GM21423 (cell line): ENCODE data around the gene FAH.
"Not testable (repeated sequence)": the region's sequence is repeated elsewhere in the genome, so short reads cannot be mapped to it uniquely, and the experiment has no call there.

Source experiments
- ATAC-seq: cut with Tn5 transposase; IDR thresholded peaks from one replicate; pipeline ENCODE4 v1.9.1; 2021; ENCODE audit warnings: mild to moderate bottlenecking, moderate library complexity; ENCODE audit not compliant: unreplicated experiment

Gene FAH

DNA sequence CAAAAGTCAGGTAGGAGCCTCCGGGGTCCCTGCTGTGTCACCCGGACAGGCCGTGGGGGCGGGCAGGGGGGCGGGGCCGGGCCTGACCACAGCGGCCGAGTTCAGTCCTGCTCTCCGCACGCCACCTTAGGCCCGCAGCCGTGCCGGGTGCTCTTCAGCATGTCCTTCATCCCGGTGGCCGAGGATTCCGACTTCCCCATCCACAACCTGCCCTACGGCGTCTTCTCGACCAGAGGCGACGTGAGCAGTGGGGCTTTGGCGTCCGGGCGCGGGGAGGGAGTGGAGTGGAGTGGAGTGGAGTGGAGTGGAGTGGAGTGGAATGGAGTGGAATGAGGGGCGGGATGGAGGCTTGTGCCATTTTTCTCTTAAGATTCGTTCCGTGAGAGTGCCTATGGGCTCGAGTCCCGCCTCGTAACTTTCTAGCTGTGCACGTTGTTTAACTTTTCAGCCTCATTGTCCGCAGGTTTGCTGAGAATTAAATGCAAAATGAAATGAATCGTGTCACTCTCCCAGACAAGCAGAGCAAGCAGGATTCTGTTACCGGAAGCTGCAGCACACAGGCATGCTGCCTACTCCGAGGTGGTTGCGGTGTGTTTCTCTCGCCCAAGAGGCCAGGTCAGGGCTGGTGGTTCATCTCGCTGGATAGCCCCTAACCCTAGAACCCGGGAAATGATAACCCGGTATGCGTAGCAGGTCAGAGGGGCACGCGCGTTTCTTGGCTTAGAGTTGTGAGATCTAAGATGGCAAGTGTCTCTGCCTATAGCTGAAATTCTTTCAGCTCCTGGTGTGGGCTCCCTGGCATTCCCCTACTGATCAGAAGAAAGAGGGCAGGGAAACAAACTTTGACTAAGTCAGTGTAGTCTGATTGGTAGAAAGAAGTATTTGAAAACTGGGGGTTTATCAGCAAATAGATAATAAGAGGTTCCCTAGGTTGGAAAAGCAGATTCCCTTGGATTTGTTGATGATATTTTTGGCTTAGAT is at the start of gene FAH:
FAH (plus strand) TSS at position 104 of the 981 bp plus-strand sequence; CDS start at position 160, 56 bp downstream.
- peak; percentile 51 for ATAC-seq

- no peak for ATAC-seq
Observed at GRCh38 chr15:80105193-80105592, 47.6 kb upstream of the FAH start.

DNA sequence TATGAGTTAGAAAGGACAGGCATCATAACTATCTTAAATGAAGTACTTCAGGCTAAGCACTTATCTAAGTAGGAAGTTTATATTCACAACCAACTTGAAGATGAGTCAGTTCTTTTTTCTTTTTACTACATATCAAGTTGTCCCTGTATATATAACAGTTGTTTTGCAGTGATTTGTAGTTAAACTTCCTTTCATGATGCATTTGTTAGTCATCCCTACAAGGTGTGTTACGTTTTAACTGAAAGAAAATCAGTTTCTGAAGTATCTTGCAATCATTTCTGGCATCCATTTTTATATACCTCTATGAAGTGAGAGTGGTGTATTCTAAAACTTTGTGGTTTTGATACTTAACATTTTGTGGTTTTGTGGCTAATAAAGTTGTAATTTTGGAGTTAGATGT is 47.2 kb upstream of the FAH start:
- no peak for ATAC-seq

GRCh38 chr15:80106051-80106450 is 46.7 kb upstream of the FAH start:
- ATAC-seq = no peak

DNA sequence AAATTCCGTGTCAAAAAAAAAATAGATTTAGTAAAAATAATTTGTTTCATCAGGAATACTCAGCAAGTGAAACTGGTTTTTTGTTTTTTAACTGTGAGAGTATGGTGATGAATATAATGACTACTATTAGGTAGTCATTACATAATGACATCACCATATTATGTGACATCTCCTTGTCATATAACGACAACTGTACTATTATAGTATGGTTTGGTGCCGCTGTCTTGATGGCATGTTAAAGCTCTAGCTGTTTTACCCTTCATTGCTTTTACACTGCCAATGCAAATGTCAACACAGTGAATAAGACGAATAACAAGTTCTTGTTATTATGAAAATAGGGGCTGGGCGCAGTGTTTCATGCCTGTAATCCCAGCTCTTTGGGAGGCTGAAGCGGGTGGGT is 45.6 kb upstream of the FAH start:
- no peak for ATAC-seq

DNA sequence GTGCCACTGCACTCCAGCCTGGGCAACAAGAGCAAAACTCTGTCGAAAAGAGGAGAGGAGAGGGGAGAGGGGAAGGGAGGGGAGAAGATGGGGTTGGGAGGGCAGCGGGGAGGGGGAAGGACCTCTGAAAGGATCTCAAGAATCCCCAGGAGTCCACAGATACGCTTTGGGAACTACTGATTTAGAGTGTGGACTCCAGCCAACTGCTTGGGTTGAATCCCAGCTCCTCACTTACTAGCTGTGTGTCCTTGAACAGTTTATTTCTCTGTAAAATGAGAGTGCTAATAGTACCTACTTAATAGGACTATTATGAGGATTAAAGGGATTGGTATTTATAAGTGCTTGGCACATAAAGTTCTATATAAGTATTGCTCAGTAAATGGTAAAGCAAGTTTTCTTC is 45.0 kb upstream of the FAH start:
- ATAC-seq = no peak

DNA sequence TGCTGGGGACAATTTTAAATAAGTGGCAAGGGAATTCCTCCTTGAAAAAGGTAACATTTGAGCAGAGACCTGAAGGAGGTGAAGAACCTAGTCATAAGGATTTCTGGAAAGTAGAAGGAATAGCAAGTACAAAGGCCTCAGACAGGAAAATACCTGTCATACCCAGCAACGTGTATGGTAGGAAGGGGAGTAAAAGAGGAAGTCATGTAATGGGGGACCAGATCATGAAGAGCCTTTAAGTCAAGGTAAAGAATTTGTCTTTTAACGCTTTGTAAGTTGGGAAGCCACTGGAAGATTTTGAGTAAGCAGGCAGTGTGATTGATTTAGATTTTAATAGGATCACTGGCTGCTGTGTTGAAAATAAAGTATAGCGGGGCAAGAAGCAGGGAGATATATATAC is 43.4 kb upstream of the FAH start:
- no peak for ATAC-seq

GRCh38 chr15:80110920-80111319 is 41.9 kb upstream of the FAH start:
- ATAC-seq = no peak

- ATAC-seq = no peak
Observed at GRCh38 chr15:80114114-80114513, 38.7 kb upstream of the FAH start.

- no peak for ATAC-seq
Observed at GRCh38 chr15:80115021-80115420, 37.8 kb upstream of the FAH start.

DNA sequence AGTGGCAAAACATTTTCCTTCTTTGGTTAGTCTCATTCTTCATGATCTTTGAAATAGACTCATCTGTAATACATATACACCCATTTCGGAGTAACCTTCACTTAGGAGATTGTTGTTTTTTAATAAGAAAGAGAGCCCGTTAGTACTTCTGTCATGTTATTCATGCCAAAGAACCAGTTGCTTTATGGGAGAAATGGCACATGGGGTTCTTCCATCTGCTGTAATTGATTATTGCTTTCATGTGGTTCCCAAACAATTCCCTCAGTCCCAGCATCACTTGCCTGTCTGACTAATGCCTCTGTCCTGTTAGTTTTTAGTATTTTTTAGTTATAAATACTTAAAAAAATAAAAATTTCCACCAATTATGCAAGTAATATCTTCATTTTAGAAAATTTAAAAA is 33.8 kb upstream of the FAH start:
- no peak for ATAC-seq

GRCh38 chr15:80120636-80121035 is 32.2 kb upstream of the FAH start:
- no peak for ATAC-seq

GRCh38 chr15:80121546-80121945 is 31.3 kb upstream of the FAH start:
- no peak for ATAC-seq

DNA sequence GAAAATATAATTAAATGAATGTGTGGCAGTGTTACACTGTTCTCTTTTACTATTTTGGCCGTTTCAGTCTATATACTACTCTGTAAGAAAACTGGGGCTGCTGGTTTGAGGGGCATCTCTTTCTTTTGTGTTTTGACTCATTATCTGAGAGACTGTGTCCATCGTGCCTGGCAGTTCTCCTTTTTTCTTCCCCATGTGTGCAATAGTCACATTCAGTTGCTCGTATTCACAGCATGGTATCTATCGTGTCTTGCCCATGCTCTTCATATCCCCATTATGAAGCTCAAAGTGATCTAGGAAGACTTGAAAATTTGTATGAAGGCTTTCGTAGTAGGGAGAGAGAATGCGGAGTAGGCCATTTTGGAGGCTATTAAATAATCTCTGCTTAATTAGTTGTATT is 29.8 kb upstream of the FAH start:
- no peak for ATAC-seq

GRCh38 chr15:80127253-80127652 is 25.5 kb upstream of the FAH start:
- ATAC-seq = not testable (repeated sequence)

DNA sequence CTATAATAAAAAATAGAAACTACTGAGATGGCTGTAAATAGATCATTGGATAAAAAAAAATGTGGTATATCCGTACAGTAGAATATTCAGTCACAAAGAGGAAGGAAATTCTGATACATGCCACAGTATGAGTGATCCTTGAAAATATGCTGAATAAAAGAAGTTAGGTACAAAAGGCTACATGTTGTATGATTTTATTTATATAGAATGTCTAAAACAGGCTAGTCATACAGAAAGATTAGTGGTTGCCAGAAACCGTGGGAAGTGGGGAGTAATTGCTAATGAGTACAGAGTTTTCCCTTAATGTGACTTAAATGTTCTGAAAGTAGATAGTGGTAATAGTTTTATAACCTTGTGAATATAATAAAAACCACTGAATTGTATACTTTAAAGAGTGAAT is 24.9 kb upstream of the FAH start:
- no peak for ATAC-seq

- no peak for ATAC-seq
Observed at GRCh38 chr15:80132382-80132781, 20.4 kb upstream of the FAH start.

GRCh38 chr15:80136854-80137253 is 15.9 kb upstream of the FAH start:
- ATAC-seq = no peak

- no peak for ATAC-seq
Observed at GRCh38 chr15:80138961-80139360, 13.8 kb upstream of the FAH start.

- no peak for ATAC-seq
Observed at GRCh38 chr15:80140909-80141308, 11.9 kb upstream of the FAH start.

DNA sequence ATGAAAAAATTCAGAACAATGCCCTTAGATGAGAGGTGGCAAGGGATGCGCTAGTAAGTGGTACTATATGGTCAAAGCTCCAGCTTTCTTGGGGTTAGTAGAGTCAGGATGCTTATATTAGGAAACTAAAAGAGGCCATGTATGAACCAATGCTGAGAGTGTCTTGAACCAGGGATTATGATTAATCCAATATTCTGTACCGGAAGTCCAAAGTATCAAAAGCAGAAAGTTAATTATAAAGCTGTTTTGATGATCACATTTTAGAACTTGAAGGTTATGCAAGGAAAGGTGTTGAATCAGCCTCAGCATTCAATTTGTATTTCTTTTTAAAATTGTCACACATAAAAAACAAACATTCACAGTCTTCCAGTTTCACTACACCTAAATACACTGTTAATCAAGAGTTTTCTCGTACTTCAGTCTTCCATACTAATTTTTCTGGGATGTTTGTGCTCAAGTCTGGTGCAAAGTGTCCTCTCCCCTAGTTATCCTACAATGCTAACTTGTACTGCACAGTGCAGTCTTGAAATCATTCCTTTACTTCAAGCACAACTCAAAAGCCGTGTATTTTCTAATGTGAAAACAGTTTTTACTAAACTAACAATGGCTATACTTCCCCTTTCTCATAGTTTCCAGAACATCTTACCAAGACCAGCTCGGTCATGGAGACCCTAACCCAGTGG is 10.7 kb upstream of the FAH start:
- ATAC-seq = no peak

- ATAC-seq = no peak
Observed at GRCh38 chr15:80142646-80143045, 10.2 kb upstream of the FAH start.
